HG02885 (cell line): ENCODE results near the gene PRCD.

Experiments
- ATAC-seq: cut with Tn5 transposase; IDR thresholded peaks from one replicate; pipeline ENCODE4 v1.9.1; 2021; ENCODE audit warnings: mild to moderate bottlenecking; ENCODE audit not compliant: unreplicated experiment, poor library complexity

PRCD gene

GRCh38 chr17:76539631-76540271 lies at the start of gene PRCD:
PRCD (plus strand) TSS chr17:76540044; CDS start chr17:76540142, 98 bp downstream.
- ATAC-seq = no peak

GRCh38 chr17:76490112-76490710 lies 49.6 kb upstream of the PRCD start:
- no peak for ATAC-seq

GRCh38 chr17:76491271-76492122 lies 48.3 kb upstream of the PRCD start:
- no peak for ATAC-seq

- ATAC-seq = peak; percentile 38
Observed at GRCh38 chr17:76492123-76492988, 47.5 kb upstream of the PRCD start.

GRCh38 chr17:76492989-76493501 lies 46.8 kb upstream of the PRCD start:
- peak; percentile 37 for ATAC-seq

- ATAC-seq = peak; percentile 6
Observed at GRCh38 chr17:76493505-76494167, 46.2 kb upstream of the PRCD start.

GRCh38 chr17:76495663-76496400 lies 44.0 kb upstream of the PRCD start:
- no peak for ATAC-seq

- no peak for ATAC-seq
Observed at GRCh38 chr17:76496464-76496863, 43.4 kb upstream of the PRCD start.

GRCh38 chr17:76497699-76497978 lies 42.2 kb upstream of the PRCD start:
- no peak for ATAC-seq

- no peak for ATAC-seq
Observed at GRCh38 chr17:76497979-76498875, 41.6 kb upstream of the PRCD start.

GRCh38 chr17:76498876-76499251 lies 41.0 kb upstream of the PRCD start:
- no peak for ATAC-seq

GRCh38 chr17:76499267-76499667 lies 40.6 kb upstream of the PRCD start:
- ATAC-seq = no peak

GRCh38 chr17:76500074-76500746 lies 39.6 kb upstream of the PRCD start:
- ATAC-seq = no peak

- no peak for ATAC-seq
Observed at GRCh38 chr17:76500747-76501017, 39.2 kb upstream of the PRCD start.

GRCh38 chr17:76501018-76501826 lies 38.6 kb upstream of the PRCD start, which contains the start of gene RHBDF2:
RHBDF2 (minus strand) TSS chr17:76501423; CDS start chr17:76481524, 19,899 bp downstream.
- peak; percentile 85 for ATAC-seq

GRCh38 chr17:76501827-76502307 lies 38.0 kb upstream of the PRCD start:
- no peak for ATAC-seq
